Measurements from ENCODE around the gene NINJ1. TPM values are rescaled to one million over a fixed set of nuclear protein-coding genes. Genes with fewer than 3 reads are reported as not detected.

The NINJ1 gene
- polyA plus RNA-seq, 1 experiment = 53.9 TPM

- Histone ChIP-seq H3K36me3 (ENCODE audit: control insufficient read depth, insufficient read depth, low read length) (no peaks in the 10 kb centered on the region), H3K27me3 (ENCODE audit: control insufficient read depth, insufficient read depth, low read length) (peaks cover 1% of the 10 kb centered on the region; the same call in 1 of the 2 replicates), H3K4me3 (ENCODE audit: low read depth, low read length) (no peak overlapping the region)
- TF ChIP-seq CTCF (IDR thresholded peaks at IDR 0.05; ENCODE audit: insufficient read depth, low read depth, low read length) = no peak
- ChIA-PET POLR2A (no interaction called here), CTCF (interaction anchor here (1.3 kb wide), 1 partner anchor 16 kb away, joined by 5 read pairs; no protein-coding TSS in a partner anchor)
- no peak for DNase-seq (ENCODE audit: low read depth)
These were observed 2.0 kb upstream of the NINJ1 start for GRCh38 chr9:93136011-93136440.

- H3K27me3 ChIP-seq (ENCODE audit: control insufficient read depth, insufficient read depth, low read length) = peaks cover 1% of the 10 kb centered on the region; the same call in 1 of the 2 replicates
- peak overlapping the region; percentile 84 for H3K4me3 ChIP-seq (ENCODE audit: low read depth, low read length)
- CTCF ChIA-PET = interaction anchor here (1.3 kb wide), 1 partner anchor 15 kb away, joined by 5 read pairs; no protein-coding TSS in a partner anchor
- TF ChIP-seq CTCF (IDR thresholded peaks at IDR 0.05; ENCODE audit: insufficient read depth, low read depth, low read length) = no peak
- DNase-seq (ENCODE audit: low read depth) = no peak
- POLR2A ChIA-PET = interaction anchor here (0.6 to 1.0 kb wide), 2 partner anchors 17 to 99 kb away, joined by 3 to 5 read pairs; no protein-coding TSS in a partner anchor
- no peaks in the 10 kb centered on the region; the same call in 1 of the 2 replicates for H3K36me3 ChIP-seq (ENCODE audit: control insufficient read depth, insufficient read depth, low read length)
These were observed 841 bp upstream of the NINJ1 start for GRCh38 chr9:93134740-93135444.

GRCh38 chr9:93133681-93134014 lies 403 bp downstream of the NINJ1 start:
- CTCF ChIA-PET = interaction anchor here (1.0 to 1.3 kb wide), 3 partner anchors 16 to 169 kb away, joined by 3 to 7 read pairs (median 3); no protein-coding TSS in a partner anchor
- Histone ChIP-seq H3K4me3 (ENCODE audit: low read depth, low read length) (peak overlapping the region; percentile 84), H3K27me3 (ENCODE audit: control insufficient read depth, insufficient read depth, low read length) (peaks cover 1% of the 10 kb centered on the region; the same call in 1 of the 2 replicates), H3K36me3 (ENCODE audit: control insufficient read depth, insufficient read depth, low read length) (no peaks in the 10 kb centered on the region; the same call in 1 of the 2 replicates)
- TF ChIP-seq CTCF (IDR thresholded peaks at IDR 0.05; ENCODE audit: insufficient read depth, low read depth, low read length) = no peak
- POLR2A ChIA-PET = interaction anchor here (1.0 kb wide), 1 partner anchor 100 kb away, joined by 5 read pairs; no protein-coding TSS in a partner anchor
- DNase-seq (ENCODE audit: low read depth) = no peak

- POLR2A ChIA-PET = no interaction called here
- CTCF ChIA-PET = interaction anchor here (1.0 to 1.3 kb wide), 3 partner anchors 16 to 170 kb away, joined by 3 to 7 read pairs (median 3); no protein-coding TSS in a partner anchor
- Histone ChIP-seq H3K4me3 (ENCODE audit: low read depth, low read length) (peak overlapping the region; percentile 84), H3K27me3 (ENCODE audit: control insufficient read depth, insufficient read depth, low read length) (peaks cover 1% of the 10 kb centered on the region; the same call in 1 of the 2 replicates), H3K36me3 (ENCODE audit: control insufficient read depth, insufficient read depth, low read length) (no peaks in the 10 kb centered on the region; the same call in 1 of the 2 replicates)
- DNase-seq (ENCODE audit: low read depth) = no peak
- no peak for TF ChIP-seq CTCF (IDR thresholded peaks at IDR 0.05; ENCODE audit: insufficient read depth, low read depth, low read length)
These were observed 938 bp downstream of the NINJ1 start for GRCh38 chr9:93132946-93133680.
